ENCODE data around the gene ZNF518A. TPM values are rescaled to one million over a fixed set of nuclear protein-coding genes. Genes with fewer than 3 reads are reported as not detected.
"Not testable (repeated sequence)": the region's sequence is repeated elsewhere in the genome, so short reads cannot be mapped to it uniquely, and the experiment has no call there.

Gene ZNF518A
- polyA plus RNA-seq, 1 donor: 21.5 TPM

DNA sequence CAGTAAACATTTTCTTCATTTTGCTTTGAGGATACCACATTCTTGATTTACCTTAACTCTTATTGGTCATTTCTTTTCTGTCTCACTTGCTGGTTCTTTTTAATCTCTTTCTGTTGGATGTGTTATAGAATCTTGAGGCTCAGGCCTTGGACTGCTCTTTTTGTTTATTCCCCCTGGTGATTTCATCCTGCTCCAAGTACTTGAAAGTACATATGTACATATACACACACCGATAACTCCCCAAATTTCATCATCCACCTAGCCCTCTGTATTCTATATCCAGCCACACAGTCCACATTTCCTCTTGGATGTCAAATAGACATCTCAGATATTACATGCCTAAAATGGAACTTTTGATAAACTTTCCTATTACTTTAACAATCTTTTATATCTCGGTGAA, 7.5 kb downstream of the ZNF518A start:
- no peak for DNase-seq

DNA sequence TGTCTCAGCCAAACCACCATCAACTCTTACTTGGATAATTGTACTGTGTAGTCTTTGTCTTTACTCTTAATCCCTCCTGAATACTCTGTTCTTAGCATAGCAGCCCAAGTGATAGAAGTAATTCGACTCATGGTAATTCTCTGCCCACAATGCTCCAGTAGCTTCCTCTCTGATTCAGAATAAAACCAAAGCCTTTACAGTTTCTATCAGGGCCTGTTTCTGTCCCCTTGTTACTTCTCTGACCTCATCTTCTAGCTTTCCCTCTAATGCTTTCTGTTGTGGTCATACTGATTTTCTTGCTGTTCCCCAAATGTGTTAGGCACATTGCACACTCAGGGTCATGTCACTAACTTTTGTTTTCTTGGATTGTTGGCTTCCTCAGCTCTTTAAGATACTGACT, 8.0 kb downstream of the ZNF518A start:
- no peak for DNase-seq

DNA sequence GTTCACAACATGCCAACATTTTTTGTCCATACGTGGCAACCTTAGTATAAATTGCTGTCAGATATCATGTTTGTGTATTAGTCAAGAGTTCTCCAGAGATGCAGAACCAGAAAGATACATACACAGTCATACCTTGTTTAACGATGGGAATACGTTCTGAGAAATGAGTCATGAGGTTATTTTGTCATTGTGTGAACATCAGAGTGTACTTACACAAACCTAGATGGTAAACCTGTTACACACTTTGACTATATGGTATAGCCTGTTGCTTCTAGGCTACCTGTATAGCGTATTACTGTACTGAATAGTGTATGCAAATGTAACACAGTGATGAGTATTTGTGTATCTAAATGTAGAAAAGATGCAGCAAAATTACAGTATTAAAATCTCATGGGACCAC, 22.3 kb downstream of the ZNF518A start:
- DNase-seq: no peak

DNA sequence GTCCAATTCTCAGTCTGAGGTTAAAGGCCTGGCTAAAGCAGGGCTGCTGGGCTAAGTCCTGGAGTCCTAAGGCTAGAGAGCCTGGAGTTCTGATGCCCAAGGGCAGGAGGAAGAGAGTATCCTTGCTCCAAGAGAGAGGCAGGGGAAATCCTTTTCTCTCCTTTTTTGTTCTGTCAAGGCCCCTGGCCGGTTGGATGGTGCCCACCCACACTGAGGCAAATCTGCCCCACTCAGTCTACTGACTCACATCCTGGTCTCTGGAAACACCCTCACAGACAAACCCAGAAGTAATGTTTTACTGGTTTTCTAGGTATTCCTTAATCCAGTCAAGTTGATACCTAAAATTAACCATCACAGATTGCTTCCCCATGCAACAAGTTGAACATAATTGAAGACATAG, 23.0 kb downstream of the ZNF518A start:
- DNase-seq: no peak

DNA sequence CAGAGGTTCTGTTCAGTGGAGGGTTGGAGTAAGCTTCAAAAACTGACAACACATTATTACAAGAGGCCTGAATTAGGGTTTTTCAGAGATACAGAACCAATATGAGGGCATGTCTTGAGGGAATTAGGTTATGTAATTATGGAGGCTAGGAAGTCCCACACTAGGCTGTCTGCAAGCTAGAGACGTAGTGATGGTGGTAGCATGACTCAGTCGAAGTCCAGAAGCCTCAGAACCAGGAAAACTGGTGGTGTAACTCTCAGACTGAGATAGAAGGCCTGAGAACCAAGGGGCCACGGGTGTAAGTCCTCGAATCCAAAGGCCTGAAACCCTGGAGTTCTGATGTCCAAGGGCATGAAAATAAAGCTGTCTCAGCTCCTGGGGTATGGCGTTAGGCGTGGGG, 35.6 kb downstream of the ZNF518A start:
- DNase-seq: no peak

DNA sequence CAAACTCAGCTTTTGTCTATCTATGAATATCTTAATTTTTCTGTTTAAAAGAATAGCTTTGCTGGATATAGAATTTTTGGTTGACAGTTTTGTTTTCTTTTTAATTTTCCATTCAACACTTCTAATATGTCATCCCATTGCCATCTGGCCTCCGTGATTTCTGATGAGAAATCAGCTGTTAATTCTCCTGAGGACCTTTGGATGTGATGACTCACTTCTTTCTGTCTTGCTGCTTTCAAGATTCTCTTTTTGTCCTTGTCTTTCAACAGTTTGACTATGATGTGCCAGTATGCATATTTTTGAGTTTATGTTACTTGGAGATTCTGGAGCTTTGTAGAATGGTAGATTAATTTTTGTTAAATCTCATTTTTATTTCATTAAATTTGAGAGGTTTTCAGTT, 38.4 kb downstream of the ZNF518A start:
- no peak for DNase-seq

DNA sequence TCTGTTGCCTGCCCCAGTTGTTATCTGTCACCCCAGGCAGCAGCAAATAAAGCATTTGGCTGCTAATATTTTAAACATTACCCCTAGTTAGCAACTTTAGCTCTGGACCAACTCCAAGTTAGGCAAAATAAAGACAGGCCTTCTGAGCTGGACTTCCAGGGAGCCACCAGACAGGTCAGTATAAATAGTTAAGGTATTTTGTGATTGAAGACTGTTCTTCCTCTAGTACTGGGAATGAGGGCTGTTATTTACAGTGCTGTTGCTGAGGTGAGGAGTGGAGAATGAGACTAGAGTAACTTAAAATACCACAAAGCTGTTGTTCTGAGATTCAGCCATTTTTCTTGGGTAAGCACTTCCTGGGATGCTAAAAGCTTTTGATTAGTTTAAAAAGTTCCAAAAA, 40.1 kb downstream of the ZNF518A start:
- DNase-seq: no peak

DNA sequence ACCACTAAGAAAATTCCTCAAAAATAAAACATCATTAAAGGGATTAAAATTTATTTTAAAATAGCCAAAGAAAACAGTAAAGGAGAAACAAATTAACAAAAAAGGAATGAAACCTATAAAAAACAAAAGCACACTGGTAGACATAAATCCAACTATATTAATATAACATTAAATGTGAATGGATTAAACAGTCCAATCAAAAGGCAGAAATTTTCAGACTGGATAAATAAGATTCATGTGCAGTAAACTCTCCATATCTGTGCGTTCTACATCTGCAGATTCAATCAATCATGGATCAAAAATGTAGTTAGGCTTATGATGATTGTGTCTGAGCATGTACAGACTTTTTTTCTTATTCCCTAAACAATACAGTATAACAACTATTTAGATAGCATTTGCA, 42.6 kb downstream of the ZNF518A start:
- no peak for DNase-seq

DNA sequence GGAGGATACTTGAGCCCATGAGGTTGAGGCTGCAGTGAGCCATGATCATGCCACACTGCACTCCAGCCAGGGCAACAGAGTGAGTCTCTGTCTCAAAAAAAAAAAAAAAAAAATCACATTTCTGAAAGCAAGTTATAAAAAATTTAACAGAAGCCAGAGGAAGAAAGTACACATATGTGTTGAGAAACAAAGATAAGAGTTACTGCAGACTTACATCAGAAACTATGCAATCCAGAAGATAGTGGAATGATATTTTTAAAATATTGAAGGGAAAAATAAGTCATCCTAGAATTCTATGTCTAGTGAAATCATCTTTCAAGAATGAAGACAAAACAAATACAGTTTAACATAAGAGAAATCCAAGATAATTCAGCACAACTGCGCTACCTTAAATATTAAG, 46.9 kb downstream of the ZNF518A start:
- DNase-seq: no peak

DNA sequence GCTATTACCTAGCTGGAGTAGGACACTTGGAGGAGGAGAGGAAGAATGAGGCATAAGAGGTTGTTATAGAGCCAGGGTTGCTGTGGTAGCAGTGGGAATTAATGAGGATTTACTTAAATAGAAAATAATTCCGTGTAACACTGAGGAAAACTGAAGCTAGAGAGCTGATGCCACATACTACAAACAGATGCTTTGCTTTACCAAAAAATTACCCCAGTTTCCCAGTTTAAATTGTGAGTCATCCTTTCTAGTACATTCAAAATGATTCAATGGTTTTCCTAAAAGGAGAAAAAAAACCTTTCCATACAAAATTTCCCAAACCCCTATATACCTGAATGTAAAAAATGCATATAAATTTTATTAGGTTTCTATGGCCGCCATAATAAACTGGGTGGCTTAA, 58.3 kb downstream of the ZNF518A start:
- no peak for DNase-seq

DNA sequence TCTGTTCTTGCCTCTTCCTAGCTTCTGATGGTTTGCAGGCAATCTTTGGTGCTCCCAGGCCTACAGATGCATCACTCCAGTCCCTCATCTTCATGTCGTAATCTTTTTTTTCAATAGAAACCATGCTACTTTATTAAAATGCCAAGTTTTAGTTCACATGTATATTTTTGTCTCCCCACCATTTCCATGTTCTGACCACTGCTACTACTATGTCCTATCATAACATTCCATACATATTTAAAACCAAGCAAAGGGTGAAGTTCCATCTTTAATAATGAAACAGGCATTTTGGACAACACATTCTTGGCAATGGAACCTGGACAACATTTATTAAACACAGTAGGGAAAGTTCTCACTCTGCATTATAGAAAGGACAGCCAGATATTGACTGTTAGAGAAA, 58.8 kb downstream of the ZNF518A start:
- DNase-seq: no peak

DNA sequence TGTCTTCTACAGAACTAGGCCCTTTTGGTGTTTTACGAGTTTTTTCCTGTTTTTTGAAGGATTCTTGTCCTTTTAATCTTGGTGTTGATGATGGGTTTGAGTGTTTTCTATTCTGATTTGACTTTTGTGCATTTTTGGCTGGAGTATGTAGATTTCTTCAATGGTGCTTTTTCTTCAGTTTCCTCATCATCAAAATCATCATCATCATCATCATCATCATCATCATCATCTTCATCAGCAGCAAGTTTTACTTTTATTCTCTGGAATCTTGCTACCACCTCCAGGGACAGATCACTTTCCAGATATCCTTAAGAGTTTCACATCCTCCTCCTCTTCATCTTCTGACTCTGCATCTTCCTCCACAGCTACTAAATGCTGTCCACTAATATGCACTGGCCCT, 59.4 kb downstream of the ZNF518A start:
- not testable (repeated sequence) for DNase-seq

DNA sequence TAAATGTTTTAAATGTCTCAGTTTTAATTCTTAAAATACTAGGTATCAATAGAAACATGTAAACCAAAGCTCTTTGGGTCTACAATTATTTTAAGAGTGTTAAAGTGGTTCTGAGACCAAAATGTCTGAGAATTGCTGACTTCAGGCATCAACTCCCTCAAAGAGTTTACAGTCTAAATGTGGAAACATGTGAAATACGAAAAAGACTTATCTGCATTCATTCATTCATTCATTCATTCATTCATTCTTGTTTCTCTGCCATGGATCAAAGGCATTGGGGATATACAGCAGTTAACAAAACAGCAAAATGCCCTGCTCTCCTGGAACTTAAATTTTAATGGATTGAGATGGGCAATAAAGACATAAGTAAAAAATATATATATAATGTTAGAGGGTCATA, 71.4 kb downstream of the ZNF518A start:
- DNase-seq: no peak

DNA sequence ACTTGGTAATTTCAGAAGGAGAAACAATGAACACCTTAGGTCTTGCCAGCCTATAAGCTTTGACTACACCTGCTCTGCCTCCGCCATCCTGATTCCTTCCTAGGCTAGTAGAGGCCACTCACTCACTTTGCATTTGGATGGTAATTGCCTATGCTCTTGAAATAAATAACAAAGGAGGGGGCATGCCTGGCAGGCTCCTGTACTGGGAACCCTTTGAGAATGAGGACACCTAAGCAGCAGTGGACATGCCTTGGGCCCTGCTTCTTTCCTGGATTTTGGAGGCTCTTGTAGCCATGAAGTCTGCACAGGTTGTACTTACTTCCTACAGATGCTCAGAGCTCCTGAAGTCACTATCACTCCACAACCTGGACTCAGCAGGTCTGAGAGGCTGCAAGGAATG, 75.5 kb downstream of the ZNF518A start:
- DNase-seq: no peak

DNA sequence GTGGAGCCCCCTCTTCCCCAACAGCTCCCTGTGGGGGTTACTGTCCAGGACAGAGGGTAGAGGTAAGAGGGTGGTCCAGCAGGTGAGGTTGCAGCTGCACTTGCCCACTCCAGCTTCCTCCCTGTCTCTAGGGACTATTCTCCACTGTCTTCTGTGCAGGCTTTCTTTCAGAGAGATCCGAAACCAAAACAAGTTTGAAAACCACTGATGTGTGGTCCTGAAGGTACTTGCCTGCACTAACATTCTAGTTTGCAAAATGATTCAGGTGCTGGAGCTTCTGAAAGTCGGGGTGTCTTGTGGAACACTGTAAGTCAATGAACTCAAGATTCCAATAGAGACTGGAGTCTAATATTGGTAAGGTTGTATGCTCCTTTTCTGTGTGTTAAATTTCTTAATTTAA, 78.2 kb downstream of the ZNF518A start:
- no peak for DNase-seq

DNA sequence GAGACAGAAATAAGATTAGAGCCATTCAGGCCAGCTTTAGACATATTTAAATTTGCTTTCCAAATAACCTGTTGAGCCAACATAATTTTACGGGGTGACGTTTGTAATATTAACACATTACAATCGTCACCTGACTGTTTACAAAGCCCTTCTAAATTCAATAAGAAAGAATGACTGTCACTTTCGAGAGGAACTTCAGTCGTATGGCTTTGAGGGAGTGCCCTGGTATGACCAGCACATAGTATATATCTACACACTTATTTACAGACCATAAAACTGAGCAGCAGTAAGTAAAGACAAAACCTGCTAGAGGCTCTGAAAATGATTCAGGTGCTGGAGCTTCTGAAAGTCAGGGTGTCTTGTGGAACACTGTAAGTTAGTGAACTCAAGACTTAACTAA, 78.8 kb downstream of the ZNF518A start:
- no peak for DNase-seq

DNA sequence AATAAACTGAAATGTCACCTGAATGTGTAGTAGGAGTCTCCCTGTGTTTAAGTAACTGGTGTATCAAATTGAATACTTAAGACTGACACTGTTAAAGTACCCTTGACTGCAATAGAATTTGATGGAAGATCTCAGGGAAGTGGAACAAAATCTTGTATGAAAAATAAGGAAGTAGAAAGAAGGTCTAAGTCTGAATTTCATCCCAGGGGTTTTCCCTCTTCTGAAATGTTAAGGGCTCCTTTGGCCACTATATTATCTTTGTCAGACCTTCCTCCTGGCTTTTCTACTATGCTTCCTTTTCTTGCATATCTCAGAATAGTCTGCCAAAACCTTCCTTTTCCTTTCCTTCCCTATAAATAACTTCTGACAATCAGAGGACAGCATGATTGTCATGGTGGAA, 81.7 kb downstream of the ZNF518A start:
- DNase-seq: no peak

DNA sequence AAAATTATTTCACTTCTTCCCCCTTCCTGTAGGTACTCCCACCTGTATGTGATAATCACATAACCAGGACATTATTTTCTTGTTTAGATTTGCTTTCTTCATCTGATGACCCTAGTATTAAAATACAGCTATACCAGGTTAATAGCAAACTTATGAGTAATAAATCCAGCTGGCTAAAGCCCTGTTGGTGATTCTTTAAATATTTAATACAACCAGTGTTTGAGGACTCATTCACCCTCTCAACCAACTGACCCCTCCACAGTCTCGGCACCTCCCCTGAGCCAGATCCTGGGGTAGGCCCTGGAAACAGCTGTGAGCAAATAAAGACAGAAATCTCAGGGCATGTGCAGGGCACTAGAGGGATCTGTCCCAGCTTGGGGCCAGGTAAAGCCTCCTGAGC, 82.8 kb downstream of the ZNF518A start:
- DNase-seq: no peak

Other genes with a start within 250 kb of the ZNF518A start
- gene CC2D2B, start 222.3 kb upstream of the ZNF518A start, polyA plus RNA-seq (ENCODE audit: insufficient read length): 0.54 TPM
- 9.9 TPM for gene CCNJ, start 86.7 kb upstream of the ZNF518A start, polyA plus RNA-seq (ENCODE audit: insufficient read length)
- gene BLNK, start 141.3 kb downstream of the ZNF518A start, polyA plus RNA-seq (ENCODE audit: insufficient read length): 3.4 TPM
- not detected for gene DNTT, start 174.1 kb downstream of the ZNF518A start, polyA plus RNA-seq (ENCODE audit: insufficient read length)
- not detected for gene OPALIN, start 228.7 kb downstream of the ZNF518A start, polyA plus RNA-seq (ENCODE audit: insufficient read length)